TTC549 (cell line): ENCODE data around the gene TNFRSF18.

Experiments
- FAIRE-seq: peaks from 2 replicates; lab custom pipeline; 2012; peaks lifted over from hg19 to GRCh38; lab: Jason Lieb, UNC

TNFRSF18 gene

DNA sequence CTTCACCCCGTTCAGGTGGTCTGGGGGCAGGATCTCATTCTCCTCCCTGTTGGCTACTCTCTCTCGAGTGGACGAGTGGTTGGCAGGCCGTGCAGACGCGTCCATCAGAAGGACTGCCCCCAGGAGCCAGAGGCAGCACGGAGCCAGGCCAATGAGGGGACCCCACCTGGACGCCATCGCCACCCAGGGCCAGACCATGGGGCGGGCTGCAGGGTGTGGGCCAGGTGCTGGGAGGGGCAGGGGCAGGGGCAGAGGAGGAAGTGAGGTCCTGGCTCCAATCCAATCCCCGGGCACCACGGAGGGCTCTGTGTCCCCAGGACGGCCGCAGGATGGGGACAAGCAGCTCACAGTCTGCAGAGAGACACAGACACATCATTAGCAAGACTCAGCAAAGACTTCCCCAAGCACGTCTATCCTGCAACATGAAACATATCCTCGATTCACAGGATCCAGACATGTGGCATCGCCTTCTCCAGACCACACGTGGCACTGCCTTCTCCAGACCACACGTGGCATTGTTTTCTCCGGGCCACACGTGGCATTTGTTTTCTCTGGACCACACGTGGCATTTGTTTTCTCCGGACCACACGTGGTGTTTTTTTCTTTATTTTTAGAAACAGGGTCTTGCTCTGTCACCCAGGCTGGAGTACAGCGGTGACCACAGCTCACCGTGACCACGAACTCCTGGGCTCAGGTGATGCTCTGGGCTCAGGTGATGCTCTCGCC, 22.4 kb upstream of the TNFRSF18 start:
- FAIRE-seq, result no peak

- FAIRE-seq, result no peak
These were observed 21.8 kb upstream of the TNFRSF18 start for GRCh38 chr1:1228187-1228586.

GRCh38 chr1:1227386-1227785, 21.0 kb upstream of the TNFRSF18 start:
- no peak for FAIRE-seq

- FAIRE-seq, result no peak
These were observed 20.4 kb upstream of the TNFRSF18 start for GRCh38 chr1:1226566-1227362.

GRCh38 chr1:1225913-1226312, 19.5 kb upstream of the TNFRSF18 start:
- FAIRE-seq, result no peak

DNA sequence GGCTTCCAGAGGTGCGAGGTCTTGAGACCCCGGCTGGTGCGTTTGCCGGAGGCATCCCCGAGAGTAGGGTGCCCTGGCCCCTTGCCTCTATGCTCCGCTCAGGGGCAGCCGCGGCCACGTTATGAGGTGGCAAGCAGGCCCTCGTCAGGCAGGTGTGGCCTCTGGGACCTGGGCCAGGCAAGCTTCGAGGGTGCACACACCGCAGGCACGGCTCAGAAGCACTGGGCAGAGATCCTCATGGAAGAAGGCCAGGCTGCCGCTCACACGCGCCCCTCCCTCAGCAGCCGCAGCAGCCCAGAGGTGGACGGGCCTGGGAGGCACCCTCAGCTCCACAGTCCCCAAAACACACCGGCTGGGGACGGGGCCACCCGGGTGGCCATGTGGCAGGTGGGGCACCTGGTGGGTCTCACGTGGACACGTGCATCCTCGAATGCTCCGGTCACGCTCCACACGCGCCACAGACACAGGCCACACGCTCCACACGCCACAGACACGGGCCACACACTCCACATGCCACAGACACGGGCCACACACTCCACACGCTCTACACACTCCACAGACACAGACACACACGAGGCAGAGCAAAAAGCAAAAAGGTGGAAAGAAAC, 18.9 kb upstream of the TNFRSF18 start:
- FAIRE-seq, result no peak

GRCh38 chr1:1223891-1224290, 17.5 kb upstream of the TNFRSF18 start:
- FAIRE-seq, result no peak

DNA sequence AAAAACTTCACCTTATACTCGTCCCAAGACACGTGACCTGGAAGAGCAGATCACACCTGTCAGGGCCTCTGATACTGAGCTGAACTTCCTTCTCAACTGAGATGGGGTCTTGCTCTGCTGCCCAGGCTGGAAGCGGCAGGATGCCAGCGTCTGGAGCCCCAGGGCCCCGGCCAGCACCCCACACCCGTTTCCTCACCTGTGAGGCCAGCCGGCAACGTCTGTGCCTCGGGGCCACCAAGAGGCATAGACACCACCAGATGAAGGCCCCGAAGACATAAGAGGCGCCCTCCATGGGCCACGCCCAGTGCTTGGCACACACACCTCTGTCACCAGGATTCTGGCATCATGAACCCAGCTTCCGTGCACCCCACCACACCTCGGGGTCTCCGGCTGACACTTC, 16.9 kb upstream of the TNFRSF18 start:
- no peak for FAIRE-seq

DNA sequence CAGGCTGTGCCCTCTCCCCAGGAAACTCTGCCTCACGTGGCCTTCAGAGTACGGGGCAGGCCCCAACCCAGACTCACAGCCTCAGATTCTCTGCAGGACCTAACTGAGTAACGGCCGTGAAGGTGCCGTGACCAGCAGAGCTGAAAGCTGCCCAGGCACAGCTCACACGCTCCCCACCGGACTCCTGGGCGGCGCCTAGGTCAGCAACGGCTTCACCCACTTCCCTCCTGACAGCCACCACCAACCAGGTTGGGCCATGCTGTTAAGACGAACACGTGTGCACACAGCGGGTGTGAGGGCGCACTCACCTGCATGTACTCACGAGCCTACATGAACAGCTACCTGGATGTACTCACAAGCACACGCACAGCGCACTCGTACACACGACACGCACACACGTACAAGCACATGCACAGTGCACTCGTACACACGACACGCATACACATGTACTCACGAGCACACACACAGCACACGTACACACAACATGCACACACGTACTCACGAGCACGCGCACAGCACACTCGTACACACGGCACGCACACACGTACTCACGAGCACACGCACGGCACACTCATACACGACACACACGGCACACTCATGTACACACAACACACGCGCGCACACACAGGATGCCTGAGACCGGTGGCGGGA, 16.3 kb upstream of the TNFRSF18 start:
- no peak for FAIRE-seq

DNA sequence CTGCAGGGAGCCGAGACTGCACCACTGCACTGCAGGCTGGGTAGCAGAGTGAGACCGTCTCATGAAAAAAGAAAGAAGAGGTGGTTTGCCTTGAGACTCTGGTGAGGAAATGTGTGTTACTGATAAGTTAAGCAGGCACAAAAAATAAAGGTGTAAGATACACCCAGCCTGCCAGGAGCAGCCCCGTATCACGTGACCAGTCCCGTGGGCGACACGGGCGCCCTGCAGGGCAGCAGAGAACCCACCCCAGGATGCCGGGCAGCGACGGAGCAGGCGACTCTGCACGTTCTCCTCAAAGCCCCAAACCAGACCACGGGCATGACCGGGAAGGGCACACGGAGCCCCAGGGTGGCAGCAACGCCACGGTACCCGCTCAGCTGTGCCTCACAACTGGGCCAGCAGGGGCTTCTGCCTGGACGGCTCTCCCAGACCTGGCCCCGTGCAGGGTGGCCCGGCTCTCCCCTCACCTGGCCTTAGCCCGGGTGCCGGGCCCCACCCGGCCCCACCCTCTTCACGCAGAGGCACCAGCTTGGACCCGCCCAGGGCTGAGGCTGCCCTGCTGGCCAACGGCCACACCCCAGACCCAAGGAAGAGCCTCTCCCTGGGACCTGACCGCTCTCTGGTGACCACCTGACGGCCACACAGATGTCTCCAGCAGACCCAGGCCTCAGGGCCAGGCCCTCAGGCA, 15.6 kb upstream of the TNFRSF18 start:
- no peak for FAIRE-seq

DNA sequence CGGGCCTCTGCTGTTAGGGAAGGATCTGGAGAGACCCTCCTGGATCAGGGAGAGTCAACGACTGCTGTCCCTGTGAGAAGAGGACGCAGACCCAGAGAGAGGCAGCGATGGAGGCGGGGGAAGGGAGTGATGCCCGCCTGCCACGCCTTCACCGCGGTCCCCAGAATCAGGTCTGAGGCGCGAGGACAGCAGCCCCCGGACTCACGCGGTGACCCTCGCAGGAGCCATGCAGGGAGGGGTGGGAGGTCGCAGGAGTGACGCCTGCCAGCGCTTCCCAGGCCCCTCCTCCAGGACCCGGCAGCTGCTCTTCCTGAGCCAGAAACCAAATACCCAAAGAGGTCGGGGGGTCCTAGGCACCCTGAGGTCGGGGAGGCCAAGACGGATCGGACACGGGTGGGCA, 13.8 kb upstream of the TNFRSF18 start:
- FAIRE-seq, result no peak

DNA sequence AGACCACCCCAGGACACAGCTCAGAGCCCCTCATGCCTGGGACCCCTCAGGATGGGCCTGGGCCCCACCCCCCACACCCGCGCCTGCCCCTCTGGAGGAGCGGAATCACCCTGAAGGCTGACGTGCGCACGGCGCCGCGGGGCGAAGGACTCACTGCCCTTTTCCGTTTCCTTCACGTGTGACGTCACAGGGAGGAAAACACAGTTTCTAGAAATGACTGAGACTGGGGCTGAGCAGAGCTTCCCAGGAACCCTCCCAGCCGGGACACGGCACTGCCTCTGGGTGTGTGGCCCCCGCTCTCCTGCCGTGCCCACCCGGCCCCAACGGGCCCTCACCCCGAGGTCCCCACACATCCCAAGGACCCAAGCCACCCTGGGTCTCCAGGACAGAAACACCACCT, 12.9 kb upstream of the TNFRSF18 start:
- no peak for FAIRE-seq

GRCh38 chr1:1218524-1219200, 12.3 kb upstream of the TNFRSF18 start:
- FAIRE-seq, result no peak

GRCh38 chr1:1217621-1218523, 11.5 kb upstream of the TNFRSF18 start:
- FAIRE-seq, result no peak

- no peak for FAIRE-seq
These were observed 10.6 kb upstream of the TNFRSF18 start for GRCh38 chr1:1216770-1217620.

- FAIRE-seq, result no peak
These were observed 9.7 kb upstream of the TNFRSF18 start for GRCh38 chr1:1215881-1216605.

DNA sequence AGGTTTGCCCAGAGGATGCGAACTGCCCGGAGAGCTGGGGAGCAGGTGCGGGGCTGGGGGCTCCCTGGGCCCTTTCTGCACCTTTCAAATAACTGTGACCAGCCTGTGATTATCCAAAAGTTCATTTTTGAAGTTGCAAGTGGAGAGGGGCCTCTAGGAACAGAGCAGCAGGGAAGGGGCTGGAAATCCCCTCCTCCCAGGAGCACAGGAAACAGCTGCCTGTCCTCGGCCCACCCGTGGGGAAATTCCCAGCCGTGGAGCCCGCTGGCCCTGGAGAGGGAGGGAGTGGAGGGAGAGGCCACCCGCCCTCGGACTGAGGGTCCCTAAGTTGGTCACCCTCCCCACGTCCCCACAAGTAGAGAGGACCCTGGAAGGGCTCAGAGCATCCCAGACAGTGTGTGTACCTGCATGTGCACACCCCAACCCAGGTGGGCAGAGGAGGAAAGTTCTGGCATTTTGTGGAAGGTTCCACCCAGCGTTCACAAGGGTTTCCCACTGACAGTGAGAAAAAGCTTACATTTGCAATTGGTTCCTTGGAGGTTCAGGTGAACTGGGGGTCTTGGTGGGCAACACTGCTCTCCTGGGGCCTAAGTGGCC, 8.8 kb upstream of the TNFRSF18 start:
- no peak for FAIRE-seq
